Activated B cell treated with CpG ODN at 0.5 μM for 24 hours (primary cell): Measurements from ENCODE around the gene NEK7. TPM values are rescaled to one million over a fixed set of nuclear protein-coding genes. Genes with fewer than 3 reads are reported as not detected.

ENCODE experiments used
- ATAC-seq: fragments of 200-7000 bp; cut with Tn5 transposase; one replicate; pipeline ENCODE4 v1.10.0; 2021; ENCODE audit warnings: low read depth, mild to moderate bottlenecking, moderate library complexity
- CTCF ChIA-PET: fragments of 350-600 bp; sonication (Branson Sonifier 250); formaldehyde crosslinking; loops from one replicate; lab custom pipeline; 2021; ENCODE audit warnings: antibody characterized with exemption; lab: Charles Lee
- POLR2A ChIA-PET: fragments of 350-600 bp; sonication (Branson Sonifier 250); formaldehyde crosslinking; loops from one replicate; lab custom pipeline; 2021; ENCODE audit warnings: antibody characterized with exemption; lab: Charles Lee
- DNase-seq: peaks from one replicate; pipeline ENCODE4 v3.0.0; 2022
- H3K27ac Mint-ChIP-seq: one replicate; pipeline ENCODE4 v1.8.0; 2020; ENCODE audit warnings: mixed read lengths
- H3K27me3 Mint-ChIP-seq: one replicate; pipeline ENCODE4 v1.8.0; 2021; ENCODE audit warnings: mixed read lengths
- H3K36me3 Mint-ChIP-seq: one replicate; pipeline ENCODE4 v1.8.0; 2021; ENCODE audit warnings: low read depth, mixed read lengths
- H3K4me1 Mint-ChIP-seq: one replicate; pipeline ENCODE4 v1.8.0; 2021; ENCODE audit warnings: mixed read lengths
- H3K4me3 Mint-ChIP-seq: one replicate; pipeline ENCODE4 v1.8.0; 2020; ENCODE audit warnings: mild to moderate bottlenecking, mixed read lengths
- H3K9me3 Mint-ChIP-seq: one replicate; pipeline ENCODE4 v1.8.0; 2020; ENCODE audit warnings: mixed read lengths
- intact Hi-C: fragments of 100-400 bp; cut with micrococcal nuclease; formaldehyde crosslinking; loops from one replicate; pipeline ENCODE4 v1.15.1; 2024
- total RNA-seq: library from RNA; stranded (reverse); gene quantifications from 2 replicates; pipeline ENCODE4 v1.2.3, GENCODE V29; 2022
- TF ChIP-seq, protein P1 (sequence below): fragments of 200-600 bp; IDR thresholded peaks from one replicate; pipeline ENCODE4 v1.8.0; 2022; ENCODE audit warnings: antibody characterized with exemption, mild to moderate bottlenecking

Gene NEK7
- total RNA-seq, 1 donor from 2014 or later: 33.5 TPM

GRCh38 chr1:198333744-198334143 is 176.9 kb downstream of the NEK7 start:
- H3K4me1 Mint-ChIP-seq: no peaks in the 10 kb centered on the region
- no peak for DNase-seq
- no peaks in the 10 kb centered on the region for H3K36me3 Mint-ChIP-seq
- ATAC-seq: no peak
- CTCF ChIA-PET: interaction anchor here (0.7 kb wide), 1 partner anchor 77 kb away, joined by 3 read pairs; no protein-coding TSS in a partner anchor
- TF ChIP-seq, protein P1, sequence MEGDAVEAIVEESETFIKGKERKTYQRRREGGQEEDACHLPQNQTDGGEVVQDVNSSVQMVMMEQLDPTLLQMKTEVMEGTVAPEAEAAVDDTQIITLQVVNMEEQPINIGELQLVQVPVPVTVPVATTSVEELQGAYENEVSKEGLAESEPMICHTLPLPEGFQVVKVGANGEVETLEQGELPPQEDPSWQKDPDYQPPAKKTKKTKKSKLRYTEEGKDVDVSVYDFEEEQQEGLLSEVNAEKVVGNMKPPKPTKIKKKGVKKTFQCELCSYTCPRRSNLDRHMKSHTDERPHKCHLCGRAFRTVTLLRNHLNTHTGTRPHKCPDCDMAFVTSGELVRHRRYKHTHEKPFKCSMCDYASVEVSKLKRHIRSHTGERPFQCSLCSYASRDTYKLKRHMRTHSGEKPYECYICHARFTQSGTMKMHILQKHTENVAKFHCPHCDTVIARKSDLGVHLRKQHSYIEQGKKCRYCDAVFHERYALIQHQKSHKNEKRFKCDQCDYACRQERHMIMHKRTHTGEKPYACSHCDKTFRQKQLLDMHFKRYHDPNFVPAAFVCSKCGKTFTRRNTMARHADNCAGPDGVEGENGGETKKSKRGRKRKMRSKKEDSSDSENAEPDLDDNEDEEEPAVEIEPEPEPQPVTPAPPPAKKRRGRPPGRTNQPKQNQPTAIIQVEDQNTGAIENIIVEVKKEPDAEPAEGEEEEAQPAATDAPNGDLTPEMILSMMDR: no peak
- peaks cover 4% of the 10 kb centered on the region for H3K9me3 Mint-ChIP-seq
- peaks cover 11% of the 10 kb centered on the region for H3K27me3 Mint-ChIP-seq
- POLR2A ChIA-PET: no interaction called here
- no peak overlapping the region for H3K4me3 Mint-ChIP-seq
- intact Hi-C loops: no loop called here
- no peak overlapping the region for H3K27ac Mint-ChIP-seq

DNA sequence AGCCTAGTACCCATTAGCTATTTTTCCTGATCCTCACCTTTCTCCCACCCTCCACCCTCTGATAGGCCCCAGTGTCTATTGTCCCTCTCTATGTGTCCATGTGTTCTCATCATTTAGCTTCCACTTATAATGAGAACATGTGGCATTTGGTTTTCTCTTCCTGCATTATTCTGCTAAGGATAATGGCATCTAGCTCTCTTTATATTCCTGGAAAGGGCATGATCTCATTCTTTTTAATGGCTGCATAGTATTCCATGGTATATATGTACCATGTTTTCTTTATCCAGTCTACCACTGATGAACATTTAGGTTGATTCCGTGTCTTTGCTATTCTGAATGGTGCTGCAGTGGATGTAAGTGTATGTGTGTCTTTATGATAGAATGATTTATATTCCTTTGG is 178.9 kb downstream of the NEK7 start:
- H3K4me3 Mint-ChIP-seq: no peak overlapping the region
- peaks cover 4% of the 10 kb centered on the region for H3K9me3 Mint-ChIP-seq
- ATAC-seq (no peak), DNase-seq (no peak)
- H3K4me1 Mint-ChIP-seq: no peaks in the 10 kb centered on the region
- CTCF ChIA-PET: no interaction called here
- intact Hi-C loops: no loop called here
- POLR2A ChIA-PET: no interaction called here
- H3K27me3 Mint-ChIP-seq: peaks cover 6% of the 10 kb centered on the region
- no peak overlapping the region for H3K27ac Mint-ChIP-seq
- H3K36me3 Mint-ChIP-seq: no peaks in the 10 kb centered on the region
- TF ChIP-seq, protein P1: no peak

GRCh38 chr1:198337886-198338285 is 181.1 kb downstream of the NEK7 start:
- intact Hi-C loops: no loop called here
- no peak for ATAC-seq
- Mint-ChIP-seq H3K4me1 (no peaks in the 10 kb centered on the region), H3K27me3 (no peaks in the 10 kb centered on the region), H3K27ac (no peak overlapping the region), H3K9me3 (peaks cover 4% of the 10 kb centered on the region), H3K36me3 (no peaks in the 10 kb centered on the region), H3K4me3 (no peak overlapping the region)
- no peak for DNase-seq
- ChIA-PET CTCF (no interaction called here), POLR2A (no interaction called here)
- TF ChIP-seq, protein P1: no peak

DNA sequence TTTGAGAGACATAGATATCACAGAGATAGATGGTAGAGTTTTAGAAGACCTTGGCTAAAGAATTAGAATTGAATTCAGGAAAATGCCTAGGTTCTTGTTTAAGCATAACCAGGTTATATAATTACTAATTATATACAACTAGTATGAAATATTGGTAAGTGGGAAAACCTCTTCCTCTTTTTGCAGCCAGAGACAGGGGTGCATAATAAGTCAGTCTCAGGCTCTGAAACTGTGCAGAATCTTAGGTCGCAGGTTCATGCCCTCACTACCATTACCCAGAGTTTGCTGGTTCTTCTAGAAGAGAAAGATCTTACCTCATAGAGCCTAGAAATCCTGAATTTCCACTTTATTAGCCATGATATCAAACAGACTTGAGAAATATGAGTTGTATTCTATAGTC is 183.3 kb downstream of the NEK7 start:
- no peaks in the 10 kb centered on the region for H3K4me1 Mint-ChIP-seq
- no peaks in the 10 kb centered on the region for H3K36me3 Mint-ChIP-seq
- ATAC-seq (no peak), DNase-seq (no peak)
- TF ChIP-seq, protein P1: no peak
- H3K27ac Mint-ChIP-seq: no peak overlapping the region
- no peaks in the 10 kb centered on the region for H3K27me3 Mint-ChIP-seq
- H3K4me3 Mint-ChIP-seq: no peak overlapping the region
- ChIA-PET CTCF (no interaction called here), POLR2A (no interaction called here)
- intact Hi-C loops: no loop called here
- H3K9me3 Mint-ChIP-seq: peaks cover 4% of the 10 kb centered on the region

GRCh38 chr1:198346178-198346577 is 189.4 kb downstream of the NEK7 start:
- Mint-ChIP-seq H3K4me1 (no peaks in the 10 kb centered on the region), H3K4me3 (no peak overlapping the region), H3K36me3 (no peaks in the 10 kb centered on the region), H3K27ac (no peak overlapping the region), H3K27me3 (no peaks in the 10 kb centered on the region), H3K9me3 (no peaks in the 10 kb centered on the region)
- ChIA-PET CTCF (no interaction called here), POLR2A (no interaction called here)
- ATAC-seq: no peak
- TF ChIP-seq, protein P1: no peak
- intact Hi-C loops: no loop called here
- DNase-seq: no peak
